GM21390 (cell line): ENCODE measurements around the gene MALRD1.

ENCODE experiments used
- ATAC-seq: cut with Tn5 transposase; IDR thresholded peaks from one replicate; pipeline ENCODE4 v1.9.1; 2021; ENCODE audit not compliant: unreplicated experiment

The MALRD1 gene

GRCh38 chr10:19347621-19348020, 299.0 kb downstream of the MALRD1 start:
- ATAC-seq = no peak

DNA sequence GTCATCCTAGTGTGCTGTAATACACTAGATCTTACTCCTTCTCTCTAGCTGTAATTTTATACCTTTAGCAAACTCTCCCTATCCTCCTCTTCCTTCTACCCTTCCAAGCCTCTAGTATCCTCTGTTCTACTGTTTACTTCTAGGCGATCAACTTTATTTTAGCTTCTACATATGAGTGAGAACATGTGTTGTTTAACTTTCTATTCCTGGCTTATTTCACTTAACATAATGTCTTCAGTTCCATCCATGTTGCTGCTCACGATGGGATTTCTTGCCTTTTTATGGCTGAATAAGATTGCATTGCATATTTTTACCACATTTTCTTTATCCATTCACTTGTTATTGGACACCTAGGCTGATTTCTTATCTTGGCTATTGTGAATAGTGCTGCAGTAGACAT, 318.6 kb downstream of the MALRD1 start:
- ATAC-seq = no peak

DNA sequence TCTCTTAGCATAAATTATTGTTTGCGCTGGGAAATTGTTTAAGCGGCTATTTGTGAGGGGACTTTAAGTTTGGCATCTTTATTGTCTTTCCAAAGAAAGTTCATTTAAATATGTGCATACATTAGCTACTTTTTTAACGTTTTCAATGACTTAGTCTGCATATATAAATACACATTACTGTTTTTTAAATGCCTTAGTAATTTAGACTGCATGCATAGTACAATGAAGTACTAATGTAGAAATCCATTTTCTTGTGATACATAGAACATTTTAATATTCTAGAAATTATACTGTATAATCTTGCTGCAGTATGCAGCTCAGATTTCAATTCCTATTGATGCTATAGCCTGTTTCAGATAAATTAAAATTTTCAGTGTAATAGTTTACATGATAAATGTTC, 325.4 kb downstream of the MALRD1 start:
- ATAC-seq = no peak

GRCh38 chr10:19385846-19386450, 337.3 kb downstream of the MALRD1 start:
- no peak for ATAC-seq

DNA sequence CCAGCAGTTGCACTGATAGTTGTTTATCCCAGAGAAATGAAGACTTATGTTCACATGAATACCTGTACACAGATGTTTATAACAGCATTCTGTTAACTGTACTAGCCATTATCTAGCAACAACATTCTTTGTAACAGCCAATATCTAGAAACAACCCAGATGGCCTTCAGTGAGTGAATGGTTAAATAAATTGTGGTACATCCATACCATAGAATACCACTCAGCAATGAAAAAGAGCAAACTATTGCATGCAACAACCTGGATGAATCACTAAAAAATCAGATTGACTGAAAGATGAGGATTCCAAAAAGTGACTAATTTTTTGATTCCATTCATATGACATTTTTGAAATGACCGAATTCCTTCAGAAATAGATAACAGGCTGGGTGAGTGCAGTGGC, 360.3 kb downstream of the MALRD1 start:
- no peak for ATAC-seq

DNA sequence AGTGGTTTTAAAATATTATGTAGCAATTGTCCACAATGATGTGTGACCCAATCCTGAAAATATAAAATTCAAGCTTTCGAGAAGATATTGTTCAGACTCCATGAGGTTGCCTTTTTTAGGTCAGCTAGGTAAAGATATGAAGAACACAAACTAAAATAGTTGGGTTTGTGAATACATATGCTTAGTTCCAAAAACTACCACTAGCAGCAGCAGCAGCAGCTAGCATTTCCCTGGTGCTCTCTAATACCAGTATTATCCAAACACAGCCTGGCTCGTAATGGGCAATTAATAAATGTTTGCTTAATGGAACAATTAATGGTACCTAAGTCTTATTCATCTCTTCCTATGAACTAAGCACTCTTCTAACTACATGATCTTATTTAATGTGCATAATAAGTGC, 362.5 kb downstream of the MALRD1 start:
- ATAC-seq = no peak

DNA sequence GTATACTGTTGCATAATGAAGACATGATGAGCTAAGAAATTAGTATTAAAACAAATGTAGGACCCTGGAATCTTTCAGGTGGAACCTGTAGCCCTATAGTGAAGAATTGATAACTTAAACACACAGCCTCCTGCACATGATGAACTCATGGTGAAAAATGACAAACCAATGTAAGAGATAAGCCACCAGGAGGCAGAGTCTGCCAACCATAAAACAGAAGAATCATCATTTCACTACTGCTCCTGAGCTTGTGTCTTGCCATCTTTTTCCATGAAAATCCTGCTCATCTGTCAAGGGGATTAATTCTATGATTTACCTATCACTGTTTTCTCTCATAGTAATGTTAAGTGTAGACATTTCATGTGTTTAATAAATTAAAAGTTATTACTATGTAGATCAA, 363.9 kb downstream of the MALRD1 start:
- ATAC-seq = no peak

- no peak for ATAC-seq
Observed at GRCh38 chr10:19416164-19416563, 367.6 kb downstream of the MALRD1 start.

DNA sequence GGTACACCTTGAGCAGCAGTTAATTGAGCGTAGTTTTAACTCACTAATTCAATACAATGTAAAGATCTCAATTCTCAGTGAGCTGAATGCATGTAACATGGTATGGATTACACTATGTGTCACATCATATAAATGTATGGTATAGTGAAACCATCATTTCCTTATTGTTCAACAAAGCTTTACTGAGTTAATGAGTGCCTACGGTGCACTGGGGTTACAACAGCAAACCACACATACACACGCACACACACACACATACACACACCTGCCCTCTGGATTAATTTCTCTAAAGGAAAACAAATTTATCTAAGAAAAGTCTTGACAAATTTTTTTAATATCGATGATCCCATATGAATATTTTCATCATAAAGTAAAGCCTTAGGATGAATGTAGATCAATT, 369.1 kb downstream of the MALRD1 start:
- no peak for ATAC-seq

GRCh38 chr10:19421674-19422073, 373.1 kb downstream of the MALRD1 start:
- no peak for ATAC-seq

- ATAC-seq = no peak
Observed at GRCh38 chr10:19426034-19426433, 377.4 kb downstream of the MALRD1 start.

- ATAC-seq = no peak
Observed at GRCh38 chr10:19431622-19432351, 383.2 kb downstream of the MALRD1 start.

DNA sequence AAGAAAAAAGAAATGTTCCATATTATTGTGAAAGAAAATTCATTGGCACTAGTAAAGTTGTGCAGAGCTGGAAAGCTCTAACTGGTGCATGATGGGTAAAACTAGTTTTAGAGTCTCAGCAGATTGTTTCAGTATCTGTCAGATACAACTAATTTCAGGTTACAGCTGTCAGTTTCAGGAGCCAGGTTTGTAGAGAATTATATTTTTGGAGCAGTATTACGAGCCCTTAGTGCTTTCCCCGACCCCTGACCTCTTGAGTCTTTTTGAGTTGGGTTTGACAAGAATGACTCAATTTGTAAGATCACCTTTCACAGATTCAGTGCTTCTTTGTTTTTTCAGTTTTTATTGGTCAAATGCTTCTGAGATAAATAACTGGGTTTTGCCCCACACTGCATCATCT, 401.3 kb downstream of the MALRD1 start:
- no peak for ATAC-seq

GRCh38 chr10:19451356-19451755, 402.8 kb downstream of the MALRD1 start:
- ATAC-seq = no peak

GRCh38 chr10:19451937-19452336, 403.3 kb downstream of the MALRD1 start:
- ATAC-seq = no peak

DNA sequence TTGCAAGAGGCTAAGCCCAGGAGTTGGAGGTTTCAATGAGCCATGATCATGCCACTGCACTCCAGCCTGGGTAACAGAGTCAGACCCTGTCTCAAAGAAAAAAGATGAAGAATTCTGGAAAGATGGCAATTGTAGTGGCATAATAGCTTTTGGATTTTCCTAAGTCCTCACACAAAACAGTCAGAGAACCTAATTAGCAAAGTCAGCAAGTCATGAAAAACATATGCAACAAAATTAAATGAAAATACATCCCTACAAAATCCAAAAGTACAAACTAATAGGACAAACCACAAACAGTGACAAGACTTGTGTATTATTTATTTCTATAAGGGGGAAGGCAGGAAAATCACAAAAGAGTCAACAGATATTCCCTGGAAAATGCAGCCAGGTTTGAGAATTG, 405.4 kb downstream of the MALRD1 start:
- ATAC-seq = no peak

GRCh38 chr10:19461588-19461987, 413.0 kb downstream of the MALRD1 start:
- ATAC-seq = no peak

DNA sequence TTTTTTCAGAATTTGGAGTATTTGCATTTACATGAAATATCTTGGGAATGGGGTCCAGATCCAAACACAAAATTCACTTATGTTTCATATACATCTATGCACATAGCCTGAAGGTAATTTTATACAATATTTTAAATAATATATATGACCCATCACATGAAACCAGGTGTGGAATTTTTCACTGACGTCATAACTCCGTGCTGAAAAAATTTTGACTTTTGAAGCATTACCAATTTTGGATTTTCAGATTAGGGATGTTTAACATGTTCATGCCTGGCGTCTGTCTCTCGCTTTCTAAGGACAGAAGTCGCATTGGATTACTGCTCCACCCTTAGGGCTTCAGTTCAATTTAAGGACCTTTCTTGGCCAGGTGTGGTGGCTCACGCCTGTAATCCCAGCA, 418.1 kb downstream of the MALRD1 start:
- no peak for ATAC-seq

- no peak for ATAC-seq
Observed at GRCh38 chr10:19468413-19468812, 419.8 kb downstream of the MALRD1 start.

- ATAC-seq = no peak
Observed at GRCh38 chr10:19469521-19469920, 420.9 kb downstream of the MALRD1 start.

- no peak for ATAC-seq
Observed at GRCh38 chr10:19479854-19480253, 431.3 kb downstream of the MALRD1 start.

DNA sequence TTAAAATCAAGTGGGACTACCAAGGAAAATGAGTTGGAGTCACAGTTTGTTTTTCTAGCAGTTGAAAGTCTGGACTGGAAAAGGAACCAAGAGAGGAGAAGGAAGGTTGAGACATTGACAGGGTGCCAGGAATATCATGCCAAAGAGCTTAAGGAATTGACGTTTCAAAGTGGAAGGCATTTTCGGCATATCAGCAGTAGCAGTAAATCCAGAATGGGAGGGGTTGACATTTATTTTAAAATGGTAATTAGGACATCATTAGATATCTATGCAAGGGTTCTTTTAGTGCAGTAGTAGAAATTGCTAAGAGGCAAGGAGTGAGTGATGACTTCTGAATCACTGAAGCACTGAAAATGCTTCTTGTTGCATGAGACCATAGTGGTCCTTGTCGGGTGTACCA, 431.8 kb downstream of the MALRD1 start:
- ATAC-seq = no peak

- no peak for ATAC-seq
Observed at GRCh38 chr10:19483421-19483820, 434.8 kb downstream of the MALRD1 start.
